NCI-H82 treated with DMSO at 0.1 percent for 48 hours (cell line): ENCODE results near the gene PRELID3B.

Experiments used
- DNase-seq: peaks from one replicate; lab custom pipeline; 2025; ENCODE audit not compliant: unreplicated experiment; lab: John Stamatoyannopoulos, UW

Gene PRELID3B

DNA sequence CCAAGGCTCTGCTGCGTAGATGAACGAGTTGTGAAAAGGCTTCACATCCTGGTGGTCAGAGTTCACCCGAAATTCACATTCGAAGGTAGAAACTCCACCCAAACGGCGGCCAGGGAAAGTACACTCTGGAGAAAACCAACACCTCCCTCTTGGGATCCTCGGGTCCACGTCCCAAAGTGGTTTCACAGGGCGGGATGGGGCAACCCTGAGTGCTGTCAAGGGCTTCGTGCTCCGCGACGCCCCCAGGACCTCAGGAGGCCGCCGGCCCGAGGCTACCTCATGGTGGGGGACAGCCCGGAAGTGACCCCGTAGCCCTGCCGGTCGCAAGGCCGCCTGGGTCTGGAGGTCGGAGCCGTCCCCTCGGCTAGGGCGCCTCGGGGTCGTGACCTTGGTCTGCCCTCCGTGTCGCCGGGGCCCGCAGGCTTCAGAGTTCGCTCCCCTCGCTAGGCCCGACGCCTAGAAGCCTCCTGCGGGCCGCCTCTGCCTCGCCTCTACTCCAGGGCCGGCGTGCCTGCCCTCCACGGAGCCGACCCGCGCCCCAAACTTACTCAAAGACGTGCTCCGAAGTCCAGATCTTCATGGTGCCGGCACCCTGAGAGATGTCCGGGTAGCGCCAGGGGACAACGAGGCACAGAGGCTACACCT, at the start of gene PRELID3B:
TSS of gene PRELID3B (minus strand) at position 636 of the 645 bp plus-strand sequence. CDS start at position 580, 56 bp downstream.
- DNase-seq = no peak

- DNase-seq = peak; percentile 33
These were observed 45.3 kb upstream of the PRELID3B start for GRCh38 chr20:59087829-59088433.

DNA sequence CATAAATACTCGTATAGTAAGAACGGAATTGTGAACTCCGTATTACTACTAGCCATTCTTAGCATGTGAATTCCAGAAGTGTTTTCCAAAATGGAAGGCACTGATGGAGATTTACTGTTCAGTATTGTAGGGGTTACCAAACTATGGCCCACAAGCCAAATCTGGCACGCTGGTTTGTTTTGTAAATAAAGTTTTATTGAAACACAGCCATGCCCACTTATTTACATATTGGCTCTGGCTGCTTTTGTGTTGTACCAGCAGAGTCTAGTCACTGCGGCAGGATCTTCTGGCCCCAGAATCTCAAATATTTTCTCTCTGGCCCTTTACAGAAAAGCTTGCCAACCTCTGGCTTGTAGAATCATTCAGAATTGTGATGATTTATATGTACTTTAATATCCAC, 44.3 kb upstream of the PRELID3B start:
- no peak for DNase-seq

GRCh38 chr20:59084041-59084850, 41.7 kb upstream of the PRELID3B start:
- DNase-seq = no peak

DNA sequence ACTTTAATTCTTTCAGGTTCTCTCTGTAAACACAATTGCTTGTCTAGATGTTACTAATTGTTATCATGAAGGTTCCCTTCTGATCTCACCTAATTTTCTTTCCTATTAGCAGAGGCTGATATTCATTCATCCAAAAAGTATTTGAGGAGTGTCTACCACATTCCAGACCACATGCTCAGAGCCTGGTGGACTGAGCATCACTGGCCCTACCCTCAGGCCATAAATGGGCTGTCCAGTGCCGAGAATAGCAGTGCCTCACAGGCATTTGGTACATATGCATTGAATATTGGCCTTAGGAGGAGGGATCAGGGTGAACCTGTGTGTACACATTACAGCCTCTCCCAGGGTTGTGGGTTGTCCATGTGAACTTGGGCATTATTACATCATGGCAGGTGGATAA, 40.4 kb upstream of the PRELID3B start:
- no peak for DNase-seq

DNA sequence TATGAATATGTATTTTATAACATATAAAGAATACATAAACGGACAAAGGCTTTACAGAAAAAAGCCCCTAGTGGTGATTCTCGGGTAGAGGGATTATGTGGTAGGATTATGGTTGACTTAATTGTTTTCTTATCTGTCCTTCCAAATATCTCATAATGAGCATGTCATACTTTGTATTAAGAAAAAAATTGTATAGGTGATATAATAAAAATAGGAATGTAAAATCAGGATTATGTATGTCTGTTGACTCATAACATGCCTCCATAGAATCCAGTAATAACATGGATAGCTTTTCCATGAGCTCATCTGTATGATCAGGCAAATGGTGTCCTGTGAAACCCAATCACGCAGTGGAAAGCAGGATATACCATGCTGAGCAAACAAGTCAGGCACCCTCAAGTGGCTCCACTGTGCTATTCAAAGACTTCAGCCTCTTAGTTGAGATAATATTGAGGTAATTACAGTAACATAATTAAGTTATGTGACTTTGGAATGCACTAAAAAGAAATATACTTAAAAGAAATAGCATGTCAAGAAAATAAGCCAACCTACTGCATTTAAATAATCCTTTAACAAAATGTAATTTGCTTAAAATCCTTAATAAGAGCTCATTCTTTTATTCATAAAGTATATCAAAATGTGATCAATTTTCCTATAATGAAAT, 39.6 kb upstream of the PRELID3B start:
- peak; percentile 2 for DNase-seq

DNA sequence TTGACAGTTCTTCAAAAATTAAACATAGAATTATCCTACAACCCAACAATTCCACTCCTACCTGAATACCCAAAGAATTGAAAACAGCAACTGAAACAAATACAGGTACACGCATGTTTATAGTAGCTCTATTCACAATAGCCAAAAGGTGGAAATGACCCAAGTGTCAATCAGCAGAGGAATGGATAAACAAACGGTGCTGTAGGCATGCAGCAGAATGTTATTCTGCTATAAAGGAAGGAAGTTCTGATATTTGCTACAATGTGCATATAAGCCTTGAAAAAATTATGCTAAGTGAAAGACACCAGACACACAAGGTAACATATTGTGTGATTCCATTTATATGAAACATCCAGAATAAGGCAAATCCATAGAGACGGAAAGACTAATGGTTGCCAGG, 38.5 kb upstream of the PRELID3B start:
- no peak for DNase-seq

DNA sequence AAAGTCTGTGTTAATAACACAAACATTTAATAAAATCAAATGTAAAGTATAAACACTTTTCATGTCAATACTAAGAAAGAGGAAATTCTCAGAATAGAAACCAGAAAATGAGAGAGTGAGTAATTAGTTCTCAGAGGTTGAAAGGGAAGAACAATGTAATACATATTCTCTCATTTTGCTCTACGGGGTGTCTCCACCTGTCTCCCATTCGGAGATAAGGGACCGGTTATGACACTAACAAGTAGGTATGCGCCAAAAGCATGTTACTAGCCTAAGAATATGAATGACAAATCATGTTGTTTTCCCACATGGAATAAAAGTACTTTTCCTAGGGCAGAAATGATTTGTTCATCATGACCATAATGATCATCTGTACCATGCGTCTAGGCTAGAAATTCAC, 35.6 kb upstream of the PRELID3B start:
- DNase-seq = no peak

- DNase-seq = no peak
These were observed 35.1 kb upstream of the PRELID3B start for GRCh38 chr20:59077705-59078104.

GRCh38 chr20:59075934-59076508, 33.4 kb upstream of the PRELID3B start:
- no peak for DNase-seq

DNA sequence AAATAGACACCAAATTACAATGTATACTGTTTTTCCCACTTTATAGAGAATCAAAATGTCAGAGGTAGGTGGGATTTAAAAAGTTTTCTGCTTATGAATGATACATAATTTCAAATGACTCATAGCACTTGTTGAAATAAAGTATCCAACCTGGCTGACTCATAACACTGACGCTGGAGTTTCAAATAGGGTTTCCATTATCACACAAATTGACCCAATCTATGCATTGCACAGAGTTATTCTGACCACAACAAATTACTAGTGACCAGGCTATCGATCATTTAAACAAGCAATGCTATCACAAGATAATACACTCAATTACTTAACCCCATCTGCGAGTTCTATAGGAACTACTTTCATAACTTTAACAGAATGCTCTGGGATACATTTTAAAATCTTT, 31.9 kb upstream of the PRELID3B start:
- DNase-seq = no peak

DNA sequence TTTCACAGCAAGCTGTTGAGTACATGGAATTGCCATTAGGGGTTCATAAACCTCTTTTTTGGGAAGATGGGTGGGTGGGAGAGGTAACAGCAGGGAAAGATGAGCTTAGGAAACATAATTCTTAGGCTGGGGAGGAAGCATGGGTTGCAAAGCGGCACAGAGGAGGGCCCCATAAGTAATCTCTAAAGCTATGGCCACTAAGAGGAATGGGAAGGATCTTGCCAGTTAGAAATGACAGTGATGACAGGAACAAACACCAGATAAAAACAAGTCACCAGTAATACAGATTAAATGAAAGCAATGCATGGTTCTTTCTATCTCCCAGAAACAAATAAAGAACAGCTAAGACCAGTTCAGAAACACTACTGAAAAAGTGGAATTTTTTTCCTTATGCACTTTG, 31.0 kb upstream of the PRELID3B start:
- DNase-seq = no peak

GRCh38 chr20:59071216-59071615, 28.6 kb upstream of the PRELID3B start:
- no peak for DNase-seq

- DNase-seq = no peak
These were observed 26.4 kb upstream of the PRELID3B start for GRCh38 chr20:59069026-59069425.

- no peak for DNase-seq
These were observed 25.9 kb upstream of the PRELID3B start for GRCh38 chr20:59068534-59068933.

- no peak for DNase-seq
These were observed 21.7 kb upstream of the PRELID3B start for GRCh38 chr20:59064214-59064722.

DNA sequence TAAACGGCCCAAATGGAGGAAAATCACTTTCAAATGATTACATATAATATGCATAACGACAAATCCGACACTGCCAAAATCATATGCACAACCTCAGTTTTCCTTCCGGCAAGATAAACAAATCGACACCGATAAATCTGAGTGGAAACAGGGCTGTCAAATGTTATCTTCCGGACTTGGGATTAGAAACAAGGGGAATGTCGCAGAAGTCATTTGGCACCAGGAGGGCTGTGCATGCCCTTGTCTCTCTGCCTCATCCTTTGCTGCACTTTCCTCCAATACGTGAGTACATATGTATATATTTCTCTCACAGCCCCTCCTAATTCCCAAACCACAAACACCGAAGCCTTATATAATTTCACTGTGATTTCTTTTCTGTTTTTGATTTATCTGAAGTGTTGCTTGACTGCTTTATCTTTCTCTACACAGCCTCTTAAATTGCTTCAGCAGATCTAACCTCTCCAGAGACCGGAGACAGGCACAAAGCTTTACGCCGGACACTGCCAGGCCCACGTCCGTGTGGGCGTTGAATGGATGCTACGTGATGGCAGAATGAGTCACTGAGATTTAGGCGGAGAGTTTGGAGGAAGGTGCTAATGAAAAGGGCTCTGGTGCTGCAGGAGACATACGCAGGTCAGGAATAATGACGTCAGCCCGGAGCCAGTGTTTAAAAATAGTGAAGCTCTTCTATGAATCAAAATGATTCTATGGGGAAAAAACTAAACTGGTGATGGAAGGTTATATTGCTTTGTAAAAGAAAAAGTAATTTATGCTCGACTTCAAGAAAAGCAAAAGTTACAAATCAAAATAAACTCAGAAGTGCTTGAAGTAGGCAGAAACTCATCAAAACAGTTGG, 21.0 kb upstream of the PRELID3B start:
- DNase-seq = no peak

GRCh38 chr20:59062081-59062480, 19.5 kb upstream of the PRELID3B start:
- no peak for DNase-seq

GRCh38 chr20:59055302-59055701, 12.7 kb upstream of the PRELID3B start:
- DNase-seq = no peak

GRCh38 chr20:59051666-59052185, 9.1 kb upstream of the PRELID3B start:
- no peak for DNase-seq
